H1 (cell line): ENCODE data around the gene TMEM169. TPM values are rescaled to one million over a fixed set of nuclear protein-coding genes. Genes with fewer than 3 reads are reported as not detected.

Source experiments
- CHD7 ChIP-seq: fragments of 300-600 bp; sonication (generic); IDR thresholded peaks from 2 replicates; pipeline ENCODE4 v1.7.1; 2012; ENCODE audit warnings: low read length, moderate library complexity, mild to moderate bottlenecking, inconsistent platforms; ENCODE audit not compliant: insufficient replicate concordance
- HDAC6 ChIP-seq: IDR thresholded peaks from one replicate; pipeline ENCODE4 v1.7.1; 2012; ENCODE audit warnings: low read depth, mild to moderate bottlenecking, inconsistent platforms, low read length, moderate library complexity
- KDM5A ChIP-seq: fragments of 200-600 bp; IDR thresholded peaks from 2 replicates; pipeline ENCODE4 v1.7.1; 2012; ENCODE audit warnings: mild to moderate bottlenecking, low read length, inconsistent platforms, mixed read lengths
- NRF1 ChIP-seq: IDR thresholded peaks from 2 replicates; pipeline ENCODE4 v1.6.1; 2011; ENCODE audit warnings: mild to moderate bottlenecking, low read depth, low read length, improper control_type of control experiment
- PHF8 ChIP-seq: fragments of 200-600 bp; sonication (generic); conservative IDR thresholded peaks from 2 replicates; pipeline ENCODE4 v1.7.1; 2012; ENCODE audit warnings: low read depth, mild to moderate bottlenecking, inconsistent platforms, low read length, moderate library complexity
- SIRT6 ChIP-seq: IDR thresholded peaks from one replicate; pipeline ENCODE4 v1.7.1; 2012; ENCODE audit warnings: low read length, inconsistent platforms
- USF2 ChIP-seq: IDR thresholded peaks from 2 replicates; pipeline ENCODE4 v1.6.1; 2011; ENCODE audit warnings: low read length, improper control_type of control experiment
- polyA plus RNA-seq, 7 experiments: library from polyadenylated mRNA; depleted of rRNA in 3 of 7; stranded (reverse) in 5 of 7; unstranded in 2 of 7; fragments of >200 nt in 5 of 7; fragments of 200-250 nt in 2 of 7; gene quantifications; 1 replicate in 5 of 7; 2 replicates in 1 of 7; 4 replicates in 1 of 7; pipeline versions ENCODE4 v1.2.1 to v1.2.3, GENCODE V29; 2011 to 2013; ENCODE audit warnings: missing spikeins in 2 of 7, mixed read lengths in 2 of 7
- total RNA-seq: library from RNA; stranded (reverse); fragmentation: NEBNext Ultra II Directional; extraction: Animal tissue kit (Norgen Biotek cat#: 25700); gene quantifications from 2 replicates; pipeline ENCODE4 v1.2.1, GENCODE V29; 2021

TMEM169 gene
- total and polyA plus RNA-seq, 2 of the 8 experiments (the other 6 are each of a cell fraction or from before 2014, with no cell fraction given), result 0.41 to 2.4 TPM

- TF ChIP-seq HDAC6 (no peak), NRF1 (no peak), PHF8 (no peak), SIRT6 (no peak), USF2 (no peak), KDM5A (no peak), CHD7 (no peak)
These were observed 41.8 kb upstream of the TMEM169 start (continued) for GRCh38 chr2:216039918-216040317.
